ENCODE results near the gene LPCAT2. TPM values are rescaled to one million over a fixed set of nuclear protein-coding genes. Genes with fewer than 3 reads are reported as not detected.

Gene LPCAT2
- total RNA-seq, 1 donor from 2014 or later = 74.4 TPM

- Mint-ChIP-seq H3K36me3 (ENCODE audit: low read depth, unreplicated experiment) (peaks cover 27% of the 10 kb centered on the region), H3K27me3 (ENCODE audit: low read depth, unreplicated experiment) (no peaks in the 10 kb centered on the region), H3K9me3 (ENCODE audit: unreplicated experiment) (no peaks in the 10 kb centered on the region), H3K4me1 (ENCODE audit: low read depth, unreplicated experiment) (peaks cover 16% of the 10 kb centered on the region), H3K27ac (ENCODE audit: unreplicated experiment) (peak overlapping the region; percentile 92), H3K4me3 (ENCODE audit: unreplicated experiment) (peak overlapping the region; percentile 6)
- FAIRE-seq (peak; percentile 73), DNase-seq (ENCODE audit: low read depth) (peak; percentile 79)
- H3K36me3 ChIP-seq (ENCODE audit: insufficient read depth, low read length) = peaks cover 20% of the 10 kb centered on the region
- no peaks in the 10 kb centered on the region for H3K9me3 ChIP-seq (ENCODE audit: insufficient read depth, low read depth, low read length)
- no peak overlapping the region for H2AFZ ChIP-seq (ENCODE audit: low read depth, low read length)
- H3K79me2 ChIP-seq (ENCODE audit: insufficient read depth, low read length) = no peaks in the 10 kb centered on the region
- no peaks in the 10 kb centered on the region for H3K27me3 ChIP-seq (ENCODE audit: insufficient read depth, low read length)
- peaks cover 11% of the 10 kb centered on the region for H3K4me1 ChIP-seq (ENCODE audit: insufficient read depth, low read length)
- no peak overlapping the region for H3K4me3 ChIP-seq (ENCODE audit: insufficient read depth, low read depth, low read length)
- peak overlapping the region; percentile 27 for H3K4me2 ChIP-seq (ENCODE audit: low read length)
- TF ChIP-seq CTCF (IDR thresholded peaks at IDR 0.05; ENCODE audit: insufficient read depth, low read depth, low read length) (no peak), EZH2 (IDR thresholded peaks at IDR 0.05; ENCODE audit: insufficient read depth, low read length) (no peak)
- no peak overlapping the region for H3K9ac ChIP-seq (ENCODE audit: low read length)
- H3K27ac ChIP-seq (ENCODE audit: low read depth, low read length) = peak overlapping the region; percentile 35
- H4K20me1 ChIP-seq (ENCODE audit: insufficient read depth, low read length) = no peaks in the 10 kb centered on the region
These were observed 43.7 kb downstream of the LPCAT2 start for GRCh38 chr16:55552621-55553020.

- peaks cover 27% of the 10 kb centered on the region for H3K36me3 Mint-ChIP-seq (ENCODE audit: low read depth, unreplicated experiment)
- no peaks in the 10 kb centered on the region for H3K9me3 Mint-ChIP-seq (ENCODE audit: unreplicated experiment)
- H3K27me3 Mint-ChIP-seq (ENCODE audit: low read depth, unreplicated experiment) = no peaks in the 10 kb centered on the region
- Histone ChIP-seq H3K9ac (ENCODE audit: low read length) (no peak overlapping the region), H3K4me3 (ENCODE audit: insufficient read depth, low read depth, low read length) (no peak overlapping the region), H3K4me2 (ENCODE audit: low read length) (no peak overlapping the region), H4K20me1 (ENCODE audit: insufficient read depth, low read length) (peaks cover 6% of the 10 kb centered on the region), H3K4me1 (ENCODE audit: insufficient read depth, low read length) (peaks cover 24% of the 10 kb centered on the region), H2AFZ (ENCODE audit: low read depth, low read length) (no peak overlapping the region), H3K27me3 (ENCODE audit: insufficient read depth, low read length) (no peaks in the 10 kb centered on the region), H3K27ac (ENCODE audit: low read depth, low read length) (no peak overlapping the region), H3K79me2 (ENCODE audit: insufficient read depth, low read length) (no peaks in the 10 kb centered on the region), H3K9me3 (ENCODE audit: insufficient read depth, low read depth, low read length) (no peaks in the 10 kb centered on the region), H3K36me3 (ENCODE audit: insufficient read depth, low read length) (peaks cover 20% of the 10 kb centered on the region)
- H3K4me1 Mint-ChIP-seq (ENCODE audit: low read depth, unreplicated experiment) = peaks cover 16% of the 10 kb centered on the region
- H3K27ac Mint-ChIP-seq (ENCODE audit: unreplicated experiment) = no peak overlapping the region
- no peak overlapping the region for H3K4me3 Mint-ChIP-seq (ENCODE audit: unreplicated experiment)
- no peak for TF ChIP-seq EZH2 (IDR thresholded peaks at IDR 0.05; ENCODE audit: insufficient read depth, low read length)
- TF ChIP-seq CTCF (IDR thresholded peaks at IDR 0.05; ENCODE audit: insufficient read depth, low read depth, low read length) = no peak
- peak; percentile 32 for DNase-seq (ENCODE audit: low read depth)
- FAIRE-seq = no peak
These were observed 46.6 kb downstream of the LPCAT2 start for GRCh38 chr16:55555436-55555835.

GRCh38 chr16:55557186-55557585 is 48.3 kb downstream of the LPCAT2 start:
- FAIRE-seq = no peak
- Mint-ChIP-seq H3K27ac (ENCODE audit: unreplicated experiment) (no peak overlapping the region), H3K36me3 (ENCODE audit: low read depth, unreplicated experiment) (peaks cover 31% of the 10 kb centered on the region), H3K4me1 (ENCODE audit: low read depth, unreplicated experiment) (peaks cover 13% of the 10 kb centered on the region), H3K27me3 (ENCODE audit: low read depth, unreplicated experiment) (no peaks in the 10 kb centered on the region), H3K9me3 (ENCODE audit: unreplicated experiment) (no peaks in the 10 kb centered on the region), H3K4me3 (ENCODE audit: unreplicated experiment) (no peak overlapping the region)
- H3K4me2 ChIP-seq (ENCODE audit: low read length) = no peak overlapping the region
- no peaks in the 10 kb centered on the region for H3K9me3 ChIP-seq (ENCODE audit: insufficient read depth, low read depth, low read length)
- no peak for DNase-seq (ENCODE audit: low read depth)
- H4K20me1 ChIP-seq (ENCODE audit: insufficient read depth, low read length) = peaks cover 6% of the 10 kb centered on the region
- H3K79me2 ChIP-seq (ENCODE audit: insufficient read depth, low read length) = no peaks in the 10 kb centered on the region
- H3K4me1 ChIP-seq (ENCODE audit: insufficient read depth, low read length) = peaks cover 22% of the 10 kb centered on the region
- H3K27me3 ChIP-seq (ENCODE audit: insufficient read depth, low read length) = no peaks in the 10 kb centered on the region
- no peak overlapping the region for H3K9ac ChIP-seq (ENCODE audit: low read length)
- H3K4me3 ChIP-seq (ENCODE audit: insufficient read depth, low read depth, low read length) = no peak overlapping the region
- TF ChIP-seq CTCF (IDR thresholded peaks at IDR 0.05; ENCODE audit: insufficient read depth, low read depth, low read length) (no peak), EZH2 (IDR thresholded peaks at IDR 0.05; ENCODE audit: insufficient read depth, low read length) (no peak)
- no peak overlapping the region for H3K27ac ChIP-seq (ENCODE audit: low read depth, low read length)
- no peak overlapping the region for H2AFZ ChIP-seq (ENCODE audit: low read depth, low read length)
- H3K36me3 ChIP-seq (ENCODE audit: insufficient read depth, low read length) = peaks cover 8% of the 10 kb centered on the region
